ENCODE data around the gene ADK.

The ADK gene

DNA sequence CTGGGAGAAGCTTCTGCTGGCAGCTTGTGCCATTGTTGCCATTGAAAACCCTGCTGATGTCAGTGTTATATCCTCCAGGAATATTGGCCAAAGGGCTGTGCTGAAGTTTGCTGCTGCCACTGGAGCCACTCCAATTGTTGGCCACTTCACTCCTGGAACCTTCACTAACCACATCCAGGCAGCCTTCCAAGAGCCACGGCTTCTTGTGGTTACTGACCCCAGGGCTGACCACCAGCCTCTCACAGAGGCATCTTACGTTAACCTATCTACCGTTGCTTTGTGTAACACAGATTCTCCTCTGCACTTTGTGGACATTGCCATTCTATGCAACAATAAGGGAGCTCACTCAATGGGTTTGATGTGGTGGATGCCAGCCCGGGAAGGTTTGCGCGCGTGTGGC lies 220.7 kb downstream of the ADK start:
- DNase-seq = no peak

DNA sequence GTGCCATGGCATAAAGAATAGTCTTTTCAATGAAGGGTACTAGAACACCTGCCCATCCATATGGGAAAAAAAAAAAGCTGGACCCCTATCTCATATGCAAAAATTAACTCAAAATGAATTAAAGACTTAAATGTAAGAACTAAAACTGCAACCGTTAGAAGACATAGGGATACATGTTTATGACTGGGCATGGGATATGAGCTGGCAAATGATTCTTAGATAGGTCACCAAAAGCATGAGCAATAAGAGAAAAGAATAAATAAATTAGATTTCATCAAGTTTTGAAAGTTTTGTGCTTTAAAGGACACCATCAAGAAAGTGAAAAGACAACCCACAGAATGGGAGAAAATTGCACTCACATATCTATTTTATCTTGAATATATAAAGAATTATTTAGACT lies 222.0 kb downstream of the ADK start:
- DNase-seq = no peak

DNA sequence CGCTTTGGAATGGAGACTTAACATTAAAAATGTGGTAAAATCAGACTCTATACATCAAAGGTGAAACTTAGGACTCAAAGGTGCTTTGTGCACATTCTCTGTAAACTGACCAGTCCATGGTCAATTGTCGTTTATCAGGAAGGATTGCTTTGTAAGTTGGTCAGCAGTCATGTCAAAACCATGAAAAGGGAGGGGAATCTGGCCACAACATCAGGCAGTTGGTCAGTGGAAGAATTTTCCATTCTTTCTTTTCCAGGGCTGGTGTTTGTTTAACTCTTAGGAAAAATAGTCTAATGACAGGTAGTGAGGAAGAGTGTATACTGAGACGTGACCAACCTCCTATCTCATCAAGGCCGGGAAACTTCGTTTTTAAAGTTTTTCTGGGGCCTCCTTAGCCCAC lies 226.5 kb downstream of the ADK start:
- no peak for DNase-seq

DNA sequence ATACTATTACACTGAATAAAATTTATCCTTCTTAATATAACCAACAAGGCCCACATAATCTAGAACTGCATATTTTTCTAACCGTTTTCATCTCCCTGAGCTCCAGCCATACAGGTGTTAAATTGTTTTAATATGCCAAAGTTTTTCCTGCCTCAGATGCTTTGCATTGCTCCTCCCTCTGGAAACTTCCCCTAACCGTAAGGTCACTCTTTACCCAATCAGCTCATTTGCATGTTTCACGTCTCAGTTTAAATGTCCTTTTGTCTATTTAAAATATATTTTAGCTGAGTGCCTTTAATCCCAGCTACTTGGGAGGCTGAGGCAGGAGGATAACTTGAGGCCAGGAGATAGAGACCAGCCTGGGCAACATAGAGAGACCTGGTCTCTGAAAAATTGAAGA lies 228.5 kb downstream of the ADK start:
- no peak for DNase-seq

DNA sequence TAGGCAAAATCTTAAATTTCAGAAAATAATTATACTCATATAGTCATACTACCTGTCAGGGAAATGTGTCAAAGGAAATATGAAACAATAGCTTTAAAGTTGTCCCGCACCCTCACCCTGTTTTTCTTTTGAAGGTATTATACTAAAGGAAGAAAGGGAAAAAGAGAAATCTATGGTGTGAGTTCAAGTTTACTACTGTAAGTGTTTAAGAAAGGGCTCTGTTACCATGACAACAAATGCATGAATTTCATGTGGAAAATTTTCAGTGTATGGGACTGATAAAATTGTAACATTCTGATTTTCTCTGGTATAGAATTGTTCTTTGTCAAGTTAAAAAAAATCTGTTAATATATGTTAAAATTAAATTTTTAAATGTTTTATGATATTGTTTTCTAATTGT lies 229.8 kb downstream of the ADK start:
- no peak for DNase-seq

DNA sequence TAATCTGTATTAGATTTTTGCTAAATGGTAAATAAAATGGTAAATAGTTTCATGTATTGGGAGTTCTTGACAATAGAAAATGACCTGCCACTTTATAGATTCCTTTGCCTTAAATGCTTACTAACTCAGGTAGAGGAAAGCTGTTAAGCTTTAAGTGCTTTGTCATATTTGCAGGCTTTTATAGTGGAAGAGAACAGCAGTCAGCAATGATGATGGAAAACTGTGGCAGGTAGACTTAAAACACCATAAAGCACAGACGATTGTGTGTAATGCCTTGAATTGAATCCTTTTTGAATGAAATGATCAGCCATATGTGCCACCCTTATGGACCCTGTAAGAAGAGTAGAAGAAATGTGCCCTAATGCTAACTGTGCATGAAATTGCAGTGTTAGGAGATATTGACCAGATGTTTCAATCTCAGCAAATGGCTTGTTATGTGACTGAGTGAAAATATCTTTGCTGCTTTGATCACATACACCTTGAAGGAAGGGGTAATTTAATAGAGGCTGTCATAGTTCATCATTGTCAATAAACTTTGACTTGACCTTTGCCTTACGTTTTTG lies 230.4 kb downstream of the ADK start:
- no peak for DNase-seq

DNA sequence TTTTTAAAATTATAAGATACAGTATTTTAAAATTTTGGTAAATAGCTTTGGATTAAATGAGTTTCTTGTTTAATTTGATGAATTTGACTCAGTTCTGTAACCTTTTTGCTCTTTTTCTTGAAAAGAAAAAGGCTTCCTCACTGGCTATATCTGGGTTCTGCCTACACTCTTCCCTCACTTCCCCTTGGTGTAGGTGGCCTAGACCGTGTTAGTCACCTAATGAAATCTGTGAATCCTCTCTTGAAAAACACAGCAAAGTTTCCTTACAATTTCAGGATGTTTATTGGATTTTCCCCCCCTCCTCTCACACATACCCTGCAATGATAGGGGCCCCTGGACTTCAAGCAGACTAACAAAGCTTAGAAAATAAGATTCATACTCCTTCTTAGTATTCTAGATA lies 231.6 kb downstream of the ADK start:
- DNase-seq = no peak

DNA sequence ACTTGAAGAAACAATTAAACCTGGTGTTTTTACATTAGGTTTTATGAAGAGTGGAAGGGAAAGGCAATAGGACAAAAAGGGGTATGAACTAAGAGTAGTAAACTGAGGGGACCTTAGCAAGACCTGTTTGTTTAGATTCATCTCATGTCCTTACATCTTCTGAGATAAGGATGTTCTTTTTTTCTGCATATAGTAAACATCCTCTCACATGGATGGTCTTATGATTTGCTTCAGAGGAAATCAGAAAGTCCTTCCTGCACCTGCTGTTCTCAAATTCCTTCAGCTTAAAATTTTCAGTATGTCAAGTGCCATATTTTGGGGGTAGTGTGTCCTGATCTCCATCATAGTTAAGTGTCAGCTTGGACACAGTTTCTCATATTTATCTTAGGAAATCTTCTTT lies 232.6 kb downstream of the ADK start:
- DNase-seq = no peak

DNA sequence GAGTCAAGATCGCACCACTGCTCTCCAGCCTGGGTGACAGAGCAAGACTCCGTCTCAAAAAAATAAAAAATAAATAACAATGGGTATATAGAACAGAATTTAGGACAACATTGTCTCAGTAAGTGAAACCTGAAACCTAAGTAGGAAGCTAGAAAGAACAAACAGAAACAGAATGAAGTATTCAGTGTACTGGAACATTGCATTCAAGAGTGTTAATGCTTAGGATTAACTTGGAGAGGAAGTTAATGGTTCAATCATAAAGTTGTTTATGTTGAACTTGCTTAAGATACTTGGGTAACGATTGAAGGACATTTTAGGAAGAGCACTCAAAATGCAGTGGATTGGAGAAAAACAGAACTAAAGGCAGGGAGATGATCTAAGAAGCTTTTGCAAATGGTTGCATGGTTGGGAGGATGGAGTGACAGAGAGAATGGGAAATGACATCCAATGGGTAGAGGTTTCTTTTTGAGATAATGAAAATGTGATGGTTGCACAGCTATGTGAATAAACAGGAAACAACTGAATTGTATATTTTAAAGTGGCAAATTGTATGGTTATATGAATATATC lies 233.7 kb downstream of the ADK start:
- DNase-seq = no peak

DNA sequence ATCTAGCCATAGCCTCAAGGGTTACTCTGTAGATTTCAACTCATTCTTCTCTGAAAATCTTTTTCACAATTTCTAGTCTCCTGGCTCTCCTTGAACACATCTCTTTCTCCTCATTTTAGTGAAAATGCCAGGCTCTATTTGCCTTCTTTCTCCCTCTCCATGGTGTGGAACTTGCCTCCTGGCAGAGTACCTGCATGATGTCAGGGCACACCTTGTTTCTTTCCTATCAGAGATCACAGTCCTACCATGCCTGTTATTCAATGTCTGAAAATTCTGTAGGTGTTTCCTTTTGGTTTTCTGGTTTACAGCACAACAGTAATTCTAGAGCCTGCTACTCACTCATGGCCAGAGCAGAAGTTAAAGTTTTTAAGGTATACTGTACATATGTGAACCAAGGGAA lies 237.8 kb downstream of the ADK start:
- DNase-seq = no peak

DNA sequence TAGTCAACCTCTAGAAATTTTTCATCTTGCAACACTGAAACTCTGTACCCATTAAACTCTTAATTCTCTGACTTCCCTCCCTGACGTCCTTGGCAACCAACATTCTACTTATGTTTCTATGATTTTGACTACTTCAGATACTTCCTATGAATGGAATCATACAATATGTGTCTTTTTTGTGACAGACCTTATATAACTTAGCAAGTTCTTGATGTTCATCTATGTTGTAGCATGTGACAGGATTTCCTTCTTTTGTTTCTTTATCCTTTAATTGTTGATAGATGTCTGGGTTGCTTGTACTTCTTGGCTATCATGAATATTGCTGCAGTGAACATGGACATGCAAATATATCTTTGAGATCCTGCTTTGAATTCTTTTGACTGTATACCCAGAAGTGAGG lies 240.8 kb downstream of the ADK start:
- DNase-seq = no peak

DNA sequence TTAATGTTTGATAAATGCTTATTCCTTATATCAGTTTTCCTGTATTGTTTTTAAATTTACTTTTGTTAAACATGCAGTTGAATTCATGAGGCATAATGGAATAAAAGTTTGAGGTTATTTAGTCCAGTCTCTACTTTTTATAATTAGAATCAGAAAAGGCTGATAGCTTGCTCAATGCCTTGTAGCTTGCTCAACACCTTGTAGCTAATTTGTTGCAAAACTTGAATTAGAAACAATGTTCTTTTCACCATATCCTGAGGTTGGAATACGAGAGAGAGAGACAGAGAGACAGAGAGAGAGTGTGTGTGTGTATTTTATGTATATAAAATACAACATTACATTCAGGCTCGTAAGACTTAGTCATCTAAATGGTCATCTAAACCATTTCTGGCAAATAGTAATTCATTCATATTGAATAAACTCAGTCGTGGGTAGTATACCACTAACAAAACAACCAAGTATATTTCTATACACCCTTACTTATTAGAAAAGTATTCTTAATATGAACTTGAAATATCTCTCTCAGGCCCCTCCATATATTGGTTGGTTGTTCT lies 243.5 kb downstream of the ADK start:
- DNase-seq = no peak

DNA sequence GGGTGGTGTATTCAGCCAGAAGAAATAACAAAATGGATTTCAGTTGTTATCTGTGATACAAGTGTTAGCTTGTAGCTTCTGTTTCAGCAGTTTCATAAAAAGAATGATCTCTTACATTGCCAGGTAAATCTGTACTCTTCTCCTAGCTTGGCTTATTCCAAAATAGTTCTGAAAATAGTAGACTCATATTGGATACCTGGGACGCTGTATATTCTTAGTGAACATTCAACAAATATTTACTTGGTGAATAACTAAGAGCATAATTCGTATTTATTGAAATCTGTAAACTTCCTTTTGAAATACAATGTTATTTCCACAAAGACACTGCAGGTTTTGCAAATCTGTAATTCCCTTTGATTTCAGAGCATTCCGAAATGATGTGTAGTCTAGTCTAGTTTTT lies 249.2 kb downstream of the ADK start:
- DNase-seq = no peak

DNA sequence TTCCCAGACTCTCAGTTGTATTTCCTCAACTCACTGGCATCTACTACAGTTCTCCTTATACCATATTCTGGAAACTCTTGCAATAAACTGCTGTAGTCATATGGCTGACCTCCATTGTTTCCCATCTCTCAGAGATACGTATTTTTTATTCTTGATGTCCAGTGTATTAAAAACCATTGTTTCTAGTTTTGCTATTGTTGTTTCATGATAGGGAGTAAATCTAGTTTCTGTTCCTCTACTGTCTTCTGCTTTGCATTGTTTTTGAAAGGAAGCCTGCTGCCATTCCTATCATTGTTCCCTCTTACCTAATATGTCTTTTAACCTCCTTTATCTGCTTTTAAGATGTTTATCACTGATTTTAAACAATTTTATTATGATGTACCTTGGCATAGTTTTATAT lies 255.0 kb downstream of the ADK start:
- DNase-seq = no peak

DNA sequence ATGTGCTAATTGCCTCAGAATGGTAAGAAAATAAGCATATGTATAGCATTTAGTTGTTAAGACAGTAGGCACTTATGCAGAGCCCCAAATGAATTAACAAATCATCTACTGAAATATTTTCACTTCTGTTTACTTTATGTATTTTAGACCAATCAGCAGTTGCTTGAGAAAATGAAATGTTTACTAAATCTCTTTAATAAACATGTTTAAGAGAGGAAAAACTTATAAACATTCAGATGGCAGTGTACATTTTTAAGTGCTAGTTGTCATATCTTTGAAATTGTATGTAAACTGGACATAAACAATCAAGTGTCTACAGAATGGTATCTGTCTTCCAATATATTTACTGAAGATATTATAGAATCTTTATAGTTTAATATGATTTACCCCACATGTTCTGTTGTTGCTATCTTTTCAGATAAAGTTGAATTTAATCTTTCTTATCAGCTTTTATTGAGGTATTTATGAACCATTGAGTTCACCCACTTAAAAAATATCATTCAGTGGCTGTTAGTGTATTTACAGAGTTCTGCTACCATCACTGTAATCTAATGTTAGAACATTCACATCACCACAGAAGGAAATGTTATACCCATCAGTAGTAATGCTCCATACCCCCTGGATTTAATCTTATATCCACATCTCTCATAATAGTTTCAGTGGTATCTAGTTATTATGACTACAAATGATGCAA lies 264.3 kb downstream of the ADK start:
- DNase-seq = no peak

DNA sequence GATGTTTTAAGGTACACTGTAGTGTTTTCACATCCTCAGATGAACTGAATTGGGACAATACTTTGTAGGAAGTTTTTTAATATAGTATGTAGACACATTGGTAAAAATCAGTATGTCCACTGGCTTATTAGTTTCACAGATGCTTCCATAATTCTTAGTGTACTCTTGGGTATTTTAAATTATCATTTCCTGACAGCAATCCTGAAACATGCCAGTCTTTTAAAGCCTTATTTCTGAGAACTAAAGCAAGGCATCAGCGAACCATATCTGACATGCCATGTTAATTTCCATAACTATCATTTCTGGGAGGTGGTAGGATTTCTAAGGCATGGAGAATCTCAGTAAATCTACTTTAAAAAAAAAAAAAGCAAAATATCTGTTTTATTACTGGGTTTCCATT lies 266.4 kb downstream of the ADK start:
- DNase-seq = no peak

DNA sequence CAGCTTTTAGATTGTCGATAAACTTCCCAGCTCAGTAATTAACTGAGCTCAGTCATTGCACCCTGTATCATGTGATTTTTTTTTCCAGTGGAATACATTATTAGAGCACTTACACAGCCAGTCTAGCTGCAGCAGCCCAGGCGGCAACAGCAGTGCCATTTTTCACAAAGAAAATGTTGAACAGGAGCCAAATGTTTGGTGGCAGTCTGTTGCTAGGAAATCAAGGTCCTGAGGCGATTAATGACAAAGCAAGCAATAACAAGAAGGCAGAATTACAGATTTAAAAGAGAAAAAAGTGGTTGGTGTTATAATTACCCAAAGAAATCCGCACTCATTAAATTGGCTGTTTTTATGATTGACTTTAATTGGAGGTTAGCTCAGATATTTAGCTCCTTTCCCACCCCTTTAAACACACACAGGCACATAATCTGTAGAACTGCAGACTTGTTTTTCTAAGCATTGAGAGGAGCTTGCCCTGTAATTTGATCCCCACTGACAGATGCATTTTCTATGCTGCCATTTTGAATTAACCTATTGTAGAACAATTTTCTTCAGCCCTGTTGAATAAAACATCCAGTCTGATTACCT lies 267.4 kb downstream of the ADK start:
- DNase-seq = no peak

DNA sequence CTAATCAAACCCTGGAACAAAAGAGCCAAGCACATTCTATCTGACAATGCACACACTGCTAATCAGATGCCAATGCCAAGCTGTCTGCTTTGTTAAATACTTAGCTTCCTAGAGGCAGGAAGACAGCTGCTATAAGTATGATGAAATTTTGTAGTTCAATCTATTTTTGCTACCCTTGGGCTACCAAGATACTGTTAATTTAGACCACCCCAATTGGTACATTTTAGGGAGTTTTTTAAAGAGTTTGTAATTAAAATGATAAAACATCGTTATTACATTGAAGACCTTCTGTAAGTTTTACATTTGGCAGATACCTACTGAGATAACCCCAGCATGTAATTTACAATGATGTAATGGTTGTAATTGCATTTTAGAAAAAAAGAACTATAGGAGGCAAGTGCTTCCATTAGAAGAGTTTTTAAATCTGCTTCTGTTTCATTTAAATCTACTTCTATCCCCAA lies 268.5 kb downstream of the ADK start:
- no peak for DNase-seq

DNA sequence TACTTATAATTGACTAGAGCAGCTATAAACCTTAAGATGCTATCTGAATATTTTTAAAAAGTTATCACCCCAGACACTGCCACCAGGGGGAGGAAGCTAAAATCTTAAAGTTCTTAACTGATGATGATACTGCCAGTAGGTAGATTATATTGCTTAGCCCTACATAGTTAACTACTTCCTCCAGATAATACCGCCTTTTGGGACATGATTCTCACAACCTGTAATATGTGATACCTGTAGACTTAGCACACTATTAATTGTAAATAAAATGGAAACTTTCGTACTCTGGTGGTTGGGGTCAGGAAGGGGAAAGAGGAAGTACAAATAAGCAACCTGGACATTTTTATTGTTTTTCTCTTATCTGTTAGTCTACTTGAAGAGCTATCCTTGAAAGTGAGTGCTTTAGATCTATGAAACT lies 268.9 kb downstream of the ADK start:
- no peak for DNase-seq

DNA sequence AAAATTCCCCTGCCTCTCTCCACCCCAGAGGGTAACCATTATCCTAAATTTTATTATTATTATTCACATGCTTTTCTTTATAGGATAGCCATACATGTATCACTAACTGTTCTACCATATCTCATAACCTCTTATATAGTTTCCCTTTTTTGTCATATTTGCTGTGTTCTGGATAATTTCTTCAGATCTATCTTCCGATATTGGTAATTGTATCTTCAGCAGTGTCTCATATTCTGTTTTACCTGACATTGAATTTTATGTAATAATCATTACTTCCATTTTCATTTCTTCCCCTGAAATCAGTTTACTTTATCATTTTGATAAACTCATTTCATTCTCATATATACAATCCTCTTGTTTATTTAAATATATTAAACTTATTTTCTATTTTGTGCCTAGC lies 273.5 kb downstream of the ADK start:
- DNase-seq = no peak

DNA sequence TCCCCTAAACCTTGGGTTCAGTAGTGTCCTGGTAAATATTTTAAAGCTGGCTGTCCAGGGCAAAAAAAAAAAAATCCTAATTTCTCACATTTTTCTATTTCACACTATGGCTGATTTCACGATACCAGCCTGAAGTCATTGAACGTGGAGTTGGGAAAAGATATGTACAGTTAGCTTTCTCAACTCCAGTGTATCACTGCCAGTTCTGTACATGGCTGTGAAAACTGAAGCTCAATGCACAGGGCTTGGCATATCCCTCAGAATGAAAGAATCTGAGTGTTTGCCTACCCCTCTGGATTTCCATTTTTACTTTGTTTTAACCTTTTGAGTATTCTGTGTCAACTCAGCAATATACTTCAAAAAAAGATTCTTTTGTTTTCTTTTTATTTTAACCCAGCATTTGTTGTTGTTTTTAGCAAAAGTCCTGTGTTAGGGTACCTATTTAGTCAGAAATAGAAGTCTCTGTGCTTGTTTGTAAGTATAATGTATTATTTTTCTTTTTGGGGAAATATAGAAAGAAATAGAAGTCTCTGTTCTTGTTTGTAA lies 274.5 kb downstream of the ADK start:
- DNase-seq = no peak

DNA sequence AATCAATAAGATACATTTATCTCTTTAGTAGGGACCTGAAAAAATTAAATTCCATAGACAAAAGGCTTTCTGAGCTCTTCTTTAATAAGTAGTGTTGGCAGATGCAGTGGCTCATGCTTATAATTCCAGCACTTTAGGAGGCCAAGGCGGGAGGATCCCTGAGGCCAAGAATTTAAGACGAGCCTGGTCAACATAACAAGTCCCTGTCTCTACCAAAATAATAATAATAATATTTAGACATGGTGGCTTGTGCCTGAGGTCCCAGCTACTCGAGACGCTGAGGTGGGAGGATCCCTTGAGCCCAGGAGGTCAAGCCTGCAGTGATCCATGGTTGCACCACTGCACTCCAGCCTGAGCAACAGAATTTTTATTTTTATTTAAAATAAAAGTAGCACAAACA lies 280.8 kb downstream of the ADK start:
- DNase-seq = no peak

DNA sequence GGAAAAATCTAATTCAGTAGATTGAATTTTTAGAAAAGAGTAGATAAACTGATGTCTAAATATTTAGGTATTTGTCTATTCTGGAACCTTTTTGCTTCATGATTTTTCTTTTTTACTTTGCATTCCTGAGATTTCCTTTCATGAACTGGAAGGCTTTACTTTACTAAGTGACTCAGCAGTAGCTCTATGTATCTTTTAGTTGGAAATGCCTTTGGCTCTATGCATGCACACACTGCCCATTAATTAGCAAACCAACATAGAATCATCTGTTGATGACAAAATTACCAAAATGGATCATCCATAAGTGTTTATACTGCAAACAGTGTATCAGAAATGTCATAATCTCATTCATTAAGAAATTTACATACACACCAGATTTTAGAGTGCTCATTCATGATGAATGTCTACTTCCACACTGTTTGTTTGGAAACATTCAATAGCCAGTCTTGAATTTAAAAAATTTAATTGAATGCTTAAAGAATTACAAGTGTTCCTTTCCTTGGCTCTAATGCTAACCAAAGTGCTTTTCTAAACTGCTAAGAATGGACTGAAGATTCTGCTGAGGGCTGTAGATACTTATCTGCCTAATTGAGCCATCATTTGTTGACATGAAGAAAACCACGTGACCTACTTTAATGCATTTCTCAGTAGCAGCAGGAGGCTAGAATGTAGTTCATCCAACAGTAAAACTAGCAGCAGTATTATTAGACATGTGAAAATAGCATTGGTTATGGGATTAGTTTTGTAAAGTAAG lies 282.0 kb downstream of the ADK start:
- DNase-seq = no peak

All from effector CD8-positive, alpha-beta T cell (primary cell).